GM23248 (cell line): ENCODE measurements around the gene PRELID1. TPM values are rescaled to one million over a fixed set of nuclear protein-coding genes. Genes with fewer than 3 reads are reported as not detected.

Experiments used
- DNase-seq: peaks from one replicate; pipeline ENCODE4 v3.0.0-alpha.2; 2015
- H2AFZ ChIP-seq: fragments of 200-600 bp; sonication (generic); 2 replicates; pipeline ENCODE4 v1.6.1; 2016; ENCODE audit warnings: antibody characterized with exemption
- H3F3A ChIP-seq: fragments of 200-600 bp; sonication (generic); 2 replicates; pipeline ENCODE4 v1.6.1; 2016; ENCODE audit warnings: mild to moderate bottlenecking, antibody characterized with exemption, mixed run types; ENCODE audit not compliant: insufficient read depth
- H3K27ac ChIP-seq: fragments of 200-600 bp; sonication (generic); 2 replicates; pipeline ENCODE4 v1.5.1; 2016; ENCODE audit warnings: mild to moderate bottlenecking
- H3K27me3 ChIP-seq: fragments of 200-600 bp; sonication (generic); replicated peaks from 2 replicates; pipeline ENCODE4 v1.6.1; 2016; ENCODE audit warnings: mild to moderate bottlenecking; ENCODE audit not compliant: insufficient read depth
- H3K36me3 ChIP-seq: fragments of 200-600 bp; sonication (generic); 2 replicates; pipeline ENCODE4 v1.6.1; 2016; ENCODE audit warnings: low read depth, mild to moderate bottlenecking
- H3K4me1 ChIP-seq: fragments of 200-600 bp; sonication (generic); 2 replicates; pipeline ENCODE4 v1.6.1; 2016; ENCODE audit warnings: mild to moderate bottlenecking; ENCODE audit not compliant: insufficient read depth
- H3K4me2 ChIP-seq: fragments of 200-600 bp; sonication (generic); one replicate; pipeline ENCODE4 v1.6.1; 2016; ENCODE audit warnings: mild to moderate bottlenecking; ENCODE audit not compliant: unreplicated experiment
- H3K4me3 ChIP-seq: fragments of 200-600 bp; sonication (generic); 2 replicates; pipeline ENCODE4 v1.5.1; 2016; ENCODE audit warnings: mild to moderate bottlenecking
- H3K79me2 ChIP-seq: fragments of 200-600 bp; sonication (generic); 2 replicates; pipeline ENCODE4 v1.6.1; 2016; ENCODE audit warnings: mild to moderate bottlenecking; ENCODE audit not compliant: insufficient read depth
- H3K9ac ChIP-seq: fragments of 200-600 bp; sonication (generic); 2 replicates; pipeline ENCODE4 v1.6.1; 2016; ENCODE audit warnings: mild to moderate bottlenecking
- H3K9me2 ChIP-seq: fragments of 200-600 bp; sonication (generic); 2 replicates; pipeline ENCODE4 v1.6.1; 2016; ENCODE audit warnings: mixed run types, mild to moderate bottlenecking, moderate library complexity; ENCODE audit not compliant: insufficient read depth
- H3K9me3 ChIP-seq: fragments of 200-600 bp; sonication (generic); one replicate; pipeline ENCODE4 v1.6.1; 2017; ENCODE audit warnings: low read depth
- H4K20me1 ChIP-seq: fragments of 200-600 bp; sonication (generic); 2 replicates; pipeline ENCODE4 v1.6.0; 2016; ENCODE audit not compliant: insufficient read depth
- EZH2 ChIP-seq: fragments of 200-600 bp; sonication (generic); IDR thresholded peaks from 2 replicates; pipeline ENCODE4 v1.6.1; 2018; ENCODE audit warnings: antibody characterized with exemption, mild to moderate bottlenecking; ENCODE audit not compliant: insufficient read depth, poor library complexity, severe bottlenecking
- EZH2phosphoT487 ChIP-seq: fragments of 200-600 bp; sonication (generic); IDR thresholded peaks from 2 replicates; pipeline ENCODE4 v1.6.1; 2018; ENCODE audit warnings: antibody characterized with exemption, moderate library complexity, mild to moderate bottlenecking, low read depth; ENCODE audit not compliant: insufficient read depth
- WGBS, 2 experiments: methylation state at CpG; one replicate each; pipeline ENCODE4 v1.1.6; 2015 to 2017; ENCODE audit warnings: low lambda C conversion rate in 2 of 2, low coverage in 1 of 2; ENCODE audit errors: missing lambda C conversion rate in 2 of 2; 5-methylcytosine and 5-hydroxymethylcytosine counted together
- in situ Hi-C: fragments of 300-500 bp; cut with MboI; formaldehyde crosslinking; loops from 2 replicates; pipeline ENCODE4 v1.15.0; 2020
- polyA plus RNA-seq: library from polyadenylated mRNA; unstranded; fragments of >200 nt; fragmentation: Nextera tagmentation; extraction: Ambion mirVana; gene quantifications from 2 replicates; pipeline ENCODE4 v1.2.1, GENCODE V29; 2016
- total RNA-seq: library from RNA; depleted of rRNA; stranded (reverse); fragments of >200 nt; shearing (Covaris generic); gene quantifications from 2 replicates; pipeline ENCODE4 v1.2.3, GENCODE V29; 2014

PRELID1 gene
- total and polyA plus RNA-seq, 2 experiments from 2014 or later, result 212 to 255 TPM

GRCh38 chr5:177310757-177311391 lies 7.3 kb downstream of the PRELID1 start:
- Histone ChIP-seq H3K27me3 (no peaks in the 10 kb centered on the region), H3K27ac (no peak overlapping the region), H3K9ac (peak overlapping the region; percentile 79), H2AFZ (no peak overlapping the region), H3K9me3 (no peaks in the 10 kb centered on the region), H3F3A (peaks cover under 1% of the 10 kb centered on the region; the same call in 1 of the 2 replicates), H3K36me3 (no peaks in the 10 kb centered on the region; the same call in 1 of the 2 replicates), H3K4me3 (peak overlapping the region; percentile 79), H3K4me1 (peaks cover 3% of the 10 kb centered on the region; the same call in 1 of the 2 replicates), H4K20me1 (no peaks in the 10 kb centered on the region), H3K9me2 (no peaks in the 10 kb centered on the region), H3K4me2 (peak overlapping the region; percentile 98), H3K79me2 (peaks cover 35% of the 10 kb centered on the region)
- TF ChIP-seq EZH2phosphoT487 (no peak), EZH2 (no peak)
- 41 to 50% methylated on average over 11 to 16 of the region's 20 CpGs for WGBS, 2 experiments
- in situ Hi-C loops, result no loop called here
- peak; percentile 16 for DNase-seq

- no peaks in the 10 kb centered on the region for H3K9me3 ChIP-seq
- peaks cover 30% of the 10 kb centered on the region for H3K79me2 ChIP-seq
- H3K36me3 ChIP-seq, result no peaks in the 10 kb centered on the region
- H3K9me2 ChIP-seq, result no peaks in the 10 kb centered on the region
- H3F3A ChIP-seq, result no peaks in the 10 kb centered on the region; the same call in 1 of the 2 replicates
- DNase-seq, result peak; percentile 59
- in situ Hi-C loops, result no loop called here
- WGBS, 2 experiments, result 4 to 10% methylated on average over 18 of the region's 23 CpGs
- H3K4me3 ChIP-seq, result peak overlapping the region; percentile 79
- peak overlapping the region; percentile 86 for H2AFZ ChIP-seq
- no peaks in the 10 kb centered on the region for H4K20me1 ChIP-seq
- no peaks in the 10 kb centered on the region for H3K27me3 ChIP-seq
- peak overlapping the region; percentile 98 for H3K4me2 ChIP-seq
- TF ChIP-seq EZH2phosphoT487 (no peak), EZH2 (no peak)
- peaks cover 3% of the 10 kb centered on the region; the same call in 1 of the 2 replicates for H3K4me1 ChIP-seq
- no peak overlapping the region for H3K27ac ChIP-seq
- H3K9ac ChIP-seq, result peak overlapping the region; percentile 79
Measured at GRCh38 chr5:177311392-177311722, 7.8 kb downstream of the PRELID1 start.

DNA sequence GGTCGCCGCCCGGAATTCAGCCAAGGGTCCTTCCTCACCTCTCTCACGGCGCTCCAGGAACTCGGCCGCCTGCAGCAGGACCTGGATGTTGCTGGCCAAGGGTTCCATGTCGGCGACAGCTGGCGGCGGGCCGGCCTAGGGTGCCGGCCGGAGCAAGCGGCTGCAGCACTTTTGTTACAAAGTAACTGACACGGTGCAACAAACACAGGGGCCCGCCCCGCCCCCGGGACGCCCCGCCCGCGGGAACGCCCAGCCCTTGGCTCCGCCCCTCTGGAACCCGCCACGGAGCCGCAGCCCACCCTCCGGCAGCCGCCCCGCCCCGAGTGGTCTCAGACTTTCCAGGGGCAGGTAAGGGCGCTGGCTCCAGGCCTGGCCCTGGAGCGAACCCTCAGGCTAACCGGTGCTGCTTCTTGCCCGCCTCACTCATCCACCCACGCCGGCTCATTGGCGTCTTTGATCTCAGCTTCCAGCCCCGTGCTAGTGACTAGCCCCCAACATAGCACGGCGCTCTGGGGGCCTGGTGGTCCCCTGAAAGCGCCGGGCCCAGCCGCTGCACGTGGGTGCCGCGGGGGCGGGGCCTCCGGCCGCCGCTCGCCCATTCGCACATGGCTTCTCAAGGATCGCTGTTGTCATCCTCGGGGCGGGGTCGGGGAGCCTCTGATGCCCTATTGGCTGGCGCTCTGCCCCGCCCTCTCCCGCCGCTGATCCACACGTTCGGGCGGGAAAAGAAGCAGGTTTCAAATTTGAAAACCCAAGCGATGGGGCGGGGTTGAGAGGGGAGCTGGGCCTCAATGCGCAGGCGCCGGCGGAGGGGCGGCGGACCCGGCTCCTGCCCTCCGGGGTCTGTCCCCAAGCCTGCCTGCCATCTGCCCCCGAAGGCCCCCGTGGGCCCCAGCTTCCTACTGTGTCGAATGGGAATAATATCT lies 8.4 kb downstream of the PRELID1 start, which contains the start of gene MXD3:
Gene MXD3, minus strand, starts transcription at position 176 of the 926 bp plus-strand sequence. Its CDS starts 68 bp downstream, at position 108.
- peak; percentile 99 for DNase-seq
- H4K20me1 ChIP-seq, result no peaks in the 10 kb centered on the region
- in situ Hi-C loops, result no loop called here
- TF ChIP-seq EZH2, result no peak
- TF ChIP-seq EZH2phosphoT487, result no peak
- H3K4me3 ChIP-seq, result peak within 1 kb of the TSS; percentile 79
- peak within 1 kb of the TSS; percentile 58 for H3K27ac ChIP-seq
- no peaks in the 10 kb centered on the region for H3K9me2 ChIP-seq
- no peaks in the 10 kb centered on the region for H3K27me3 ChIP-seq
- H3K79me2 ChIP-seq, result peaks cover 24% of the 10 kb centered on the region
- peak within 1 kb of the TSS; percentile 98 for H3K4me2 ChIP-seq
- peak within 1 kb of the TSS; percentile 86 for H2AFZ ChIP-seq
- no peaks in the 10 kb centered on the region; the same call in 1 of the 2 replicates for H3F3A ChIP-seq
- peak within 1 kb of the TSS; percentile 79 for H3K9ac ChIP-seq
- no peaks in the 10 kb centered on the region for H3K36me3 ChIP-seq
- H3K9me3 ChIP-seq, result no peaks in the 10 kb centered on the region
- peaks cover 3% of the 10 kb centered on the region; the same call in 1 of the 2 replicates for H3K4me1 ChIP-seq
- 1 to 2% methylated on average over 65 to 78 of the region's 78 CpGs for WGBS, 2 experiments

- in situ Hi-C loops, result no loop called here
Measured at GRCh38 chr5:177312649-177313181, 9.1 kb downstream of the PRELID1 start.

More at GRCh38 chr5:177312649-177313181, 9.1 kb downstream of the PRELID1 start:
- Histone ChIP-seq H3K9ac (peak overlapping the region; percentile 79), H3K9me3 (no peaks in the 10 kb centered on the region), H3K36me3 (no peaks in the 10 kb centered on the region), H3K4me1 (peaks cover 3% of the 10 kb centered on the region; the same call in 1 of the 2 replicates), H3K4me2 (peak overlapping the region; percentile 98), H3K79me2 (peaks cover 21% of the 10 kb centered on the region), H4K20me1 (no peaks in the 10 kb centered on the region), H3K4me3 (peak overlapping the region; percentile 79), H3K9me2 (no peaks in the 10 kb centered on the region), H3F3A (no peaks in the 10 kb centered on the region; the same call in 1 of the 2 replicates), H3K27ac (peak overlapping the region; percentile 12; the same call in 1 of the 2 replicates), H3K27me3 (no peaks in the 10 kb centered on the region), H2AFZ (peak overlapping the region; percentile 27; the same call in 1 of the 2 replicates)
- no peak for TF ChIP-seq EZH2phosphoT487
- TF ChIP-seq EZH2, result no peak
- 22 to 25% methylated on average over 17 to 19 of the region's 19 CpGs for WGBS, 2 experiments
- peak; percentile 28 for DNase-seq
